SK-N-SH (cell line): Measurements from ENCODE around the gene ATXN10. TPM values are rescaled to one million over a fixed set of nuclear protein-coding genes. Genes with fewer than 3 reads are reported as not detected.

Source experiments
- CTCF ChIA-PET: fragments of 300-600, 350-600 bp; formaldehyde crosslinking; extraction: SDS; loops from one replicate; lab custom pipeline; 2021; lab: Yijun Ruan, JAX
- POLR2A ChIA-PET: fragments of 350-600 bp; sonication (Branson Sonifier 250); formaldehyde crosslinking; extraction: SDS; loops from one replicate; lab custom pipeline; 2020; ENCODE audit warnings: antibody characterized with exemption, inconsistent platforms; lab: Yijun Ruan, JAX
- DNase-seq: peaks from one replicate; pipeline ENCODE4 v3.0.0; 2012
- H2AFZ ChIP-seq: fragments of 200-600 bp; sonication (generic); 2 replicates; pipeline ENCODE4 v1.8.1; 2016; ENCODE audit warnings: antibody characterized with exemption, mild to moderate bottlenecking, low read depth
- H3F3A ChIP-seq: fragments of 200-600 bp; sonication (generic); replicated peaks from 2 replicates; pipeline ENCODE3; 2016; ENCODE audit warnings: antibody characterized with exemption, mild to moderate bottlenecking; ENCODE audit not compliant: insufficient read depth
- H3K27ac ChIP-seq, 2 experiments: fragments of 200-500 bp in 1 of 2; fragments of 200-600 bp in 1 of 2; sonication (Bioruptor generic) in 1 of 2; sonication (generic), shearing (Covaris generic) in 1 of 2; 2 replicates each; pipeline versions ENCODE4 v1.5.1 to v1.6.1; 2014 to 2016; ENCODE audit warnings: low read depth in 2 of 2, inconsistent platforms in 1 of 2, low read length in 1 of 2, mild to moderate bottlenecking in 1 of 2, mixed read lengths in 1 of 2
- H3K27me3 ChIP-seq: fragments of 200-600 bp; sonication (generic), shearing (Covaris generic); 2 replicates; pipeline ENCODE4 v1.6.1; 2016; ENCODE audit warnings: mixed run types; ENCODE audit not compliant: insufficient read depth
- H3K36me3 ChIP-seq, 2 experiments: fragments of 200-500 bp in 1 of 2; fragments of 200-600 bp in 1 of 2; sonication (Bioruptor generic) in 1 of 2; sonication (generic) in 1 of 2; replicated peaks in 1 of 2; 2 replicates each; pipeline versions ENCODE3 to v1.5.1; 2014 to 2016; ENCODE audit warnings: low read length in 1 of 2, mild to moderate bottlenecking in 1 of 2; ENCODE audit not compliant: insufficient read depth in 2 of 2, control insufficient read depth in 1 of 2
- H3K4me1 ChIP-seq, 2 experiments: fragments of 200-500 bp in 1 of 2; fragments of 200-600 bp in 1 of 2; sonication (Bioruptor generic) in 1 of 2; sonication (generic), shearing (Covaris generic) in 1 of 2; 2 replicates each; pipeline versions ENCODE4 v1.5.1 to v1.6.1; 2014 to 2016; ENCODE audit warnings: low read depth in 1 of 2, low read length in 1 of 2, mixed run types in 1 of 2; ENCODE audit not compliant: insufficient read depth in 2 of 2, control insufficient read depth in 1 of 2
- H3K4me2 ChIP-seq: fragments of 200-600 bp; sonication (generic), shearing (Covaris generic); 2 replicates; pipeline ENCODE4 v1.6.1; 2017; ENCODE audit warnings: mixed run types
- H3K4me3 ChIP-seq, 2 experiments: fragments of 200-500 bp in 1 of 2; fragments of 200-600 bp in 1 of 2; sonication (Bioruptor generic) in 1 of 2; sonication (generic), shearing (Covaris generic) in 1 of 2; 2 replicates each; pipeline versions ENCODE4 v1.5.1 to v1.8.1; 2014 to 2016; ENCODE audit warnings: low read depth in 2 of 2, inconsistent platforms in 1 of 2, low read length in 1 of 2, mild to moderate bottlenecking in 1 of 2, mixed read lengths in 1 of 2, moderate library complexity in 1 of 2
- H3K79me2 ChIP-seq: fragments of 200-600 bp; sonication (generic); 2 replicates; pipeline ENCODE4 v1.8.1; 2017; ENCODE audit warnings: mild to moderate bottlenecking; ENCODE audit not compliant: insufficient read depth
- H3K9ac ChIP-seq: fragments of 200-600 bp; sonication (generic); 2 replicates; pipeline ENCODE4 v1.6.1; 2017; ENCODE audit warnings: mixed run types
- H3K9me2 ChIP-seq: fragments of 200-600 bp; sonication (generic); 2 replicates; pipeline ENCODE4 v1.6.1; 2017; ENCODE audit warnings: mixed run types
- H3K9me3 ChIP-seq: fragments of 200-600 bp; sonication (generic); 2 replicates; pipeline ENCODE4 v1.6.1; 2017; ENCODE audit warnings: mixed run types, mild to moderate bottlenecking, moderate library complexity
- H4K20me1 ChIP-seq: fragments of 200-600 bp; sonication (generic); 2 replicates; pipeline ENCODE4 v1.6.1; 2017; ENCODE audit warnings: mild to moderate bottlenecking, mixed run types; ENCODE audit not compliant: insufficient read depth
- CHD2 ChIP-seq: fragments of 150-350 bp; IDR thresholded peaks from 2 replicates; pipeline ENCODE4 v1.6.1; 2018; ENCODE audit warnings: low read length; ENCODE audit not compliant: partially characterized antibody
- CTCF ChIP-seq: fragments of 200-600 bp; sonication (generic); IDR thresholded peaks from 2 replicates; pipeline ENCODE4 v1.6.1; 2017; ENCODE audit warnings: antibody characterized with exemption, mild to moderate bottlenecking, moderate library complexity
- FOSL2 ChIP-seq: IDR thresholded peaks from 2 replicates; pipeline ENCODE4 v1.4.0; 2012; ENCODE audit warnings: low read depth, mild to moderate bottlenecking, moderate library complexity, borderline replicate concordance
- GATA2 ChIP-seq: sonication (generic); formaldehyde crosslinking; IDR thresholded peaks from 2 replicates; pipeline ENCODE4 v1.5.0; 2020; ENCODE audit warnings: mild to moderate bottlenecking, missing genetic modification reagents
- JUND ChIP-seq: IDR thresholded peaks from 2 replicates; pipeline ENCODE4 v1.4.0; 2012
- RAD21 ChIP-seq: IDR thresholded peaks from 2 replicates; pipeline ENCODE4 v1.6.1; 2012; ENCODE audit warnings: mild to moderate bottlenecking, low read length
- SMC3 ChIP-seq: IDR thresholded peaks from 2 replicates; pipeline ENCODE4 v1.6.1; 2012; ENCODE audit warnings: low read depth, low read length, improper control_type of control experiment
- USF2 ChIP-seq: fragments of 150-350 bp; IDR thresholded peaks from 2 replicates; pipeline ENCODE4 v1.6.1; 2017; ENCODE audit warnings: antibody characterized with exemption, low read length, low read depth, borderline replicate concordance
- WGBS: methylation state at CpG from one replicate; pipeline ENCODE4 v1.1.6; 2017; ENCODE audit warnings: low lambda C conversion rate; 5-methylcytosine and 5-hydroxymethylcytosine counted together
- polyA plus RNA-seq, 3 experiments: library from polyadenylated mRNA; depleted of rRNA; stranded (reverse); fragments of >200 nt; gene quantifications; 2 replicates each; pipeline ENCODE4 v1.2.3, GENCODE V29; 2012

ATXN10 gene
- polyA plus RNA-seq, 1 of the 3 experiments (the other 2 are of a cell fraction) = 202 TPM

GRCh38 chr22:45840483-45840882 lies 168.8 kb downstream of the ATXN10 start:
- Histone ChIP-seq H3K9me2 (no peaks in the 10 kb centered on the region), H3K36me3 (peaks cover 26 to 62% of the 10 kb centered on the region in 2 experiments), H3K4me3 (no peak overlapping the region), H3K9me3 (no peaks in the 10 kb centered on the region), H3K9ac (no peak overlapping the region), H2AFZ (no peak overlapping the region), H3K79me2 (peaks cover 12% of the 10 kb centered on the region; the same call in 1 of the 2 replicates), H3F3A (no peaks in the 10 kb centered on the region), H3K27me3 (no peaks in the 10 kb centered on the region), H4K20me1 (peaks cover 16% of the 10 kb centered on the region), H3K4me1 (peaks cover 0 to 6% of the 10 kb centered on the region in 2 experiments; a peak in 1 of 4 replicates), H3K27ac (no peak overlapping the region), H3K4me2 (no peak overlapping the region)
- 92% methylated on average over 7 of the region's 8 CpGs for WGBS
- CTCF ChIA-PET = interaction anchor here (1.0 to 2.4 kb wide), 2 partner anchors 9 to 262 kb away, joined by 3 to 7 read pairs; no protein-coding TSS in a partner anchor
- POLR2A ChIA-PET = no interaction called here
- DNase-seq = no peak
- TF ChIP-seq CHD2 = no peak
- TF ChIP-seq RAD21 = no peak
- no peak for TF ChIP-seq USF2
- no peak for TF ChIP-seq SMC3
- no peak for TF ChIP-seq JUND
- no peak for TF ChIP-seq CTCF
- no peak for TF ChIP-seq GATA2

GRCh38 chr22:45842291-45842991 lies 170.8 kb downstream of the ATXN10 start:
- no peaks in the 10 kb centered on the region for H3K27me3 ChIP-seq
- H3K9me3 ChIP-seq = no peaks in the 10 kb centered on the region
- no peak overlapping the region for H2AFZ ChIP-seq
- H3K4me2 ChIP-seq = no peak overlapping the region
- WGBS = 90% methylated on average over 12 of the region's 12 CpGs
- peaks cover 39 to 66% of the 10 kb centered on the region in 2 experiments for H3K36me3 ChIP-seq
- ChIA-PET POLR2A (no interaction called here), CTCF (interaction anchor here (1.4 to 2.4 kb wide), 4 partner anchors 21 to 264 kb away, joined by 3 to 7 read pairs (median 4); no protein-coding TSS in a partner anchor)
- H3K27ac ChIP-seq = no peak overlapping the region
- H3K4me1 ChIP-seq = peaks cover 0 to 6% of the 10 kb centered on the region in 2 experiments; a peak in 1 of 4 replicates
- no peaks in the 10 kb centered on the region for H3K9me2 ChIP-seq
- H3K79me2 ChIP-seq = peaks cover 12% of the 10 kb centered on the region; the same call in 1 of the 2 replicates
- no peak overlapping the region for H3K4me3 ChIP-seq
- no peaks in the 10 kb centered on the region for H3F3A ChIP-seq
- no peak overlapping the region for H3K9ac ChIP-seq
- peaks cover 16% of the 10 kb centered on the region for H4K20me1 ChIP-seq
- no peak for DNase-seq
- TF ChIP-seq RAD21 (no peak), GATA2 (no peak), FOSL2 (no peak)
